ENCODE measurements around the gene SYTL3. TPM values are rescaled to one million over a fixed set of nuclear protein-coding genes. Genes with fewer than 3 reads are reported as not detected.

The SYTL3 gene
- polyA plus RNA-seq, 1 experiment = 1.7 TPM

- ChIA-PET CTCF (interaction anchor here (0.7 to 0.9 kb wide), 2 partner anchors 9 to 10 kb away, joined by 3 read pairs; no protein-coding TSS in a partner anchor), POLR2A (no interaction called here)
- Histone ChIP-seq H3K4me3 (ENCODE audit: low read depth, low read length) (no peak overlapping the region), H3K27me3 (ENCODE audit: control insufficient read depth, insufficient read depth, low read length) (no peaks in the 10 kb centered on the region), H3K36me3 (ENCODE audit: control insufficient read depth, insufficient read depth, low read length) (no peaks in the 10 kb centered on the region)
- DNase-seq (ENCODE audit: low read depth) = no peak
- TF ChIP-seq CTCF (IDR thresholded peaks at IDR 0.05; ENCODE audit: insufficient read depth, low read depth, low read length) = no peak
Measured at GRCh38 chr6:158799051-158799792, 149.4 kb downstream of the SYTL3 start.

GRCh38 chr6:158801655-158802294, 151.9 kb downstream of the SYTL3 start:
- POLR2A ChIA-PET = no interaction called here
- Histone ChIP-seq H3K36me3 (ENCODE audit: control insufficient read depth, insufficient read depth, low read length) (no peaks in the 10 kb centered on the region), H3K4me3 (ENCODE audit: low read depth, low read length) (no peak overlapping the region), H3K27me3 (ENCODE audit: control insufficient read depth, insufficient read depth, low read length) (no peaks in the 10 kb centered on the region)
- CTCF ChIA-PET = interaction anchor here (1.0 kb wide), 1 partner anchor 10 kb away, joined by 3 read pairs; no protein-coding TSS in a partner anchor
- DNase-seq (ENCODE audit: low read depth) = no peak
- no peak for TF ChIP-seq CTCF (IDR thresholded peaks at IDR 0.05; ENCODE audit: insufficient read depth, low read depth, low read length)

- no peak overlapping the region for H3K4me3 ChIP-seq (ENCODE audit: low read depth, low read length)
- no peak for DNase-seq (ENCODE audit: low read depth)
- TF ChIP-seq CTCF (IDR thresholded peaks at IDR 0.05; ENCODE audit: insufficient read depth, low read depth, low read length) = no peak
- POLR2A ChIA-PET = no interaction called here
- H3K36me3 ChIP-seq (ENCODE audit: control insufficient read depth, insufficient read depth, low read length) = peaks cover 1% of the 10 kb centered on the region; the same call in 1 of the 2 replicates
- CTCF ChIA-PET = interaction anchor here (0.6 to 1.0 kb wide), 2 partner anchors 11 to 17 kb away, joined by 4 read pairs; no protein-coding TSS in a partner anchor
- H3K27me3 ChIP-seq (ENCODE audit: control insufficient read depth, insufficient read depth, low read length) = no peaks in the 10 kb centered on the region
Measured at GRCh38 chr6:158803733-158804143, 153.9 kb downstream of the SYTL3 start.

- POLR2A ChIA-PET = no interaction called here
Measured at GRCh38 chr6:158804207-158804606, 154.4 kb downstream of the SYTL3 start.

More at GRCh38 chr6:158804207-158804606, 154.4 kb downstream of the SYTL3 start:
- CTCF ChIA-PET = interaction anchor here (0.6 kb wide), 1 partner anchor 17 kb away, joined by 4 read pairs; no protein-coding TSS in a partner anchor
- no peak overlapping the region for H3K4me3 ChIP-seq (ENCODE audit: low read depth, low read length)
- no peak for TF ChIP-seq CTCF (IDR thresholded peaks at IDR 0.05; ENCODE audit: insufficient read depth, low read depth, low read length)
- no peak for DNase-seq (ENCODE audit: low read depth)
- H3K27me3 ChIP-seq (ENCODE audit: control insufficient read depth, insufficient read depth, low read length) = no peaks in the 10 kb centered on the region
- peaks cover 1% of the 10 kb centered on the region for H3K36me3 ChIP-seq (ENCODE audit: control insufficient read depth, insufficient read depth, low read length)
